ENCODE data around the gene PHOSPHO2. TPM values are rescaled to one million over a fixed set of nuclear protein-coding genes. Genes with fewer than 3 reads are reported as not detected.

PHOSPHO2 gene
- total and polyA plus RNA-seq, 10 of the 15 experiments (the other 5 are each of a cell fraction or from before 2014, with no cell fraction given) = 2.7 to 7.6 (median 4.2) TPM

- peak; percentile 20 for ATAC-seq
- no peaks in the 10 kb centered on the region for H3K27me3 ChIP-seq (replicated peaks in 1 of 2; ENCODE audit: control insufficient read depth in 2 of 2, insufficient read depth in 2 of 2, low read length in 1 of 2)
- peaks cover 11% of the 10 kb centered on the region for H3K79me2 ChIP-seq (ENCODE audit: control insufficient read depth, insufficient read depth, low read length)
- ChIA-PET SMC1A (ENCODE audit: uncharacterized antibody, unreplicated experiment) (interaction anchor here (0.9 to 4.1 kb wide), 5 partner anchors 9 to 55 kb away, joined by 3 to 19 read pairs (median 3); no protein-coding TSS in a partner anchor), CTCF (interaction anchor here (1.1 to 2.1 kb wide), 3 partner anchors 8 to 31 kb away, joined by 3 to 5 read pairs (median 3); no protein-coding TSS in a partner anchor), POLR2A (interaction anchor here (0.6 to 1.2 kb wide), 2 partner anchors 9 to 93 kb away, joined by 4 to 5 read pairs; partner anchors contain the start of gene UBR3), RAD21 (ENCODE audit: unreplicated experiment) (interaction anchor here (1.3 kb wide), 1 partner anchor 40 kb away, joined by 3 read pairs; no protein-coding TSS in a partner anchor)
- peaks cover 8% of the 10 kb centered on the region for H3K4me1 ChIP-seq (ENCODE audit: control insufficient read depth, insufficient read depth, low read length)
- H2AFZ ChIP-seq (ENCODE audit: control insufficient read depth, low read depth, low read length) = peak overlapping the region; percentile 77
- BruUV-seq (replicated peaks) = no TSS peak
- DNase-seq (ENCODE audit: low read depth, low spot score) = no peak
- in situ Hi-C loops (cut with MboI) = no loop called here
- H3K27ac ChIP-seq (ENCODE audit: control insufficient read depth, insufficient read depth) = 0 out of 2 replicates have a peak overlapping the region, but pooled peaks have one; percentile 18
- intact Hi-C loops (cut with micrococcal nuclease; ENCODE audit: unreplicated experiment) = no loop called here
- peak overlapping the region; percentile 95 for H3K4me2 ChIP-seq (ENCODE audit: control insufficient read depth, insufficient read depth)
- H3K4me3 ChIP-seq = peak overlapping the region; percentile 96
- H3K9me3 ChIP-seq (replicated peaks; ENCODE audit: control insufficient read depth, insufficient read depth, low read length) = no peaks in the 10 kb centered on the region
- H4K20me1 ChIP-seq (ENCODE audit: control insufficient read depth, insufficient read depth) = no peaks in the 10 kb centered on the region
- peak overlapping the region; percentile 80 for H3K9ac ChIP-seq (ENCODE audit: control insufficient read depth, insufficient read depth, low read length)
- no peak for FAIRE-seq
- H3K36me3 ChIP-seq (ENCODE audit: control insufficient read depth in 2 of 2, insufficient read depth in 2 of 2, low read length in 1 of 2) = no peaks in the 10 kb centered on the region; a peak in 1 of 4 replicates
- WGBS (ENCODE audit: insufficient coverage, insufficient replicate concordance, low lambda C conversion rate, missing lambda C conversion rate) = 4% methylated on average over 38 of the region's 69 CpGs
- 0 out of 2 replicates have a peak, but pooled peaks have one; percentile 14 for TF ChIP-seq NKRF (conservative IDR thresholded peaks at IDR 0.05)
- peak in 1 of 2 experiments; percentile 41; a peak in 2 of 4 replicates for TF ChIP-seq BHLHE40 (IDR thresholded peaks at IDR 0.05; ENCODE audit: borderline replicate concordance in 1 of 2, low read depth in 2 of 2, low read length in 1 of 2)
- peak; percentile 41; the same call in 1 of the 2 replicates for TF ChIP-seq BCLAF1 (IDR thresholded peaks at IDR 0.05)
- 0 out of 2 replicates have a peak, but pooled peaks have one; percentile 11 for TF ChIP-seq NR2F1 (conservative IDR thresholded peaks at IDR 0.05)
- TF ChIP-seq NR2C1 (IDR thresholded peaks at IDR 0.05) = no peak
- TF ChIP-seq SMAD1 (IDR thresholded peaks at IDR 0.05; ENCODE audit: low read depth, partially characterized antibody) = no peak
- TF ChIP-seq STAT1 (conservative IDR thresholded peaks at IDR 0.05) = no peak
- peak; percentile 11; the same call in 1 of the 2 replicates for TF ChIP-seq IKZF1 (conservative IDR thresholded peaks at IDR 0.05)
- peak; percentile 59; the same call in 1 of the 2 replicates for TF ChIP-seq YY1 (IDR thresholded peaks at IDR 0.05; ENCODE audit: low read depth, low read length)
- TF ChIP-seq PBX3 (IDR thresholded peaks at IDR 0.05; ENCODE audit: insufficient replicate concordance, low read depth, low read length) = no peak
- 0 out of 2 replicates have a peak, but pooled peaks have one; percentile 7 for TF ChIP-seq ZNF687 (IDR thresholded peaks at IDR 0.05)
Measured at GRCh38 chr2:169734169-169734847, 40.0 kb downstream of the PHOSPHO2 start.
